Stimulated activated CD4-positive, alpha-beta T cell treated with anti-CD3 and anti-CD28 coated beads, Interleukin-4, amount 100 ng/mL, for 4 hours (primary cell): ENCODE data around the gene LDLRAD4.

ENCODE experiments used
- DNase-seq, 2 experiments: peaks; one replicate each; pipeline ENCODE4 v3.0.0-alpha.2; 2020

LDLRAD4 gene

DNA sequence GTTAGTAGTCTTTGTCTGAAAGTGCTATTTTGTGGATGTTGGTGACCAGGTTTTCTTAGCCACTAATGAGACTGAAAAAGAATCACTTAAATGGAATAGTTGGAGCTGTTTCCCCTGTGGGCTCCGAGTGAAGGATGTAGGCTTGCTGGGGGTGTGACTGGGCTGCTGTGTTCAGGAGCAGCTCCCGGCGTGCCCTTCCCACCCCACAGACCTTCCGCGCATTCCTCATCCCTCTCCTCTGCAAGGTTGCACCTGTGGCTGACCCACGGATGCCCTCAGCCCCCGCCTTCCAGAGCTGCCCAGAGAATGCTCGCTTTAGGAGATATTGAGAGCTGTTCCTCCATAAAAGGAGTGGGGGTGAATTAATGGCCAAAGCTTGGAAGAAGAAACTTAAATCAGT lies 174.3 kb downstream of the LDLRAD4 start:
- no peak for DNase-seq

DNA sequence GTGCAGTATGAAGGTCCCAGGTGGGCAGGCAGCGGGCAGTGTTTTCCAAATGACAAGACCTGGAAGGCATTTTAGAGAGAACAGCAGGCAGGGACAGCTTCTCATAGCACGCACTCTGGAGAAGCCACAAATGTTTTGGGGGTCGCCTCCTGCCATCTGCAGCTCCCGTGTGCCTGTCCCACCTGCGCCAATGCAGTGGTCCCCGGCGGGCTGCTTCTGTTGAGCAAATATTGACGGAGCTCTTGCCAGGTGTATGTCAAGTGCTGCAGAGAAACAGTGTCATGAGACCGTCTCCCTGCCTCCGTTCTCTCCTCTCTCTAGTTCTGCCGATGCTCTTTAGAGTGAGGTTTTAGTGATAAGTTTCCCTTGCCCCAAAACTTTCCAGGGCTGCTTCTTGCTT lies 174.8 kb downstream of the LDLRAD4 start:
- no peak for DNase-seq

DNA sequence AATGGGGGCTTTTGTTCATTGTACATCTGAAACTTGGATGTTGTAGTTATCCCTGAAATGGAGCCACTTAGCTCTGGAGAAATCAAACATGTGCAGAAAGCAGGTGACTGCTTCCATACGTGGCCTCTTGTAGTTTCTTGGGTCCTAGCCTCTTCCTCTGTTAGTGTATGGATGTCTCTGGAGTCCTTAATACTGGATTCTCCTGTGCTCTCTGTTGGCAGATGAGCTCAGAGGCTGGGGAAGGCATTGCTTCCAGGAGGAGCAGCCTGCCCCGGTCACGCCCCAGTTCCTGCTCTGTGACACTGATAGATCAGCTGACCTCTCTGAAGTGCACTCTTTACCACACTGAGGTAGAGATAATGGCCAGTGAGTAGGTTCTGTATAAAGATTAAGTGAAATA lies 176.2 kb downstream of the LDLRAD4 start:
- no peak for DNase-seq

DNA sequence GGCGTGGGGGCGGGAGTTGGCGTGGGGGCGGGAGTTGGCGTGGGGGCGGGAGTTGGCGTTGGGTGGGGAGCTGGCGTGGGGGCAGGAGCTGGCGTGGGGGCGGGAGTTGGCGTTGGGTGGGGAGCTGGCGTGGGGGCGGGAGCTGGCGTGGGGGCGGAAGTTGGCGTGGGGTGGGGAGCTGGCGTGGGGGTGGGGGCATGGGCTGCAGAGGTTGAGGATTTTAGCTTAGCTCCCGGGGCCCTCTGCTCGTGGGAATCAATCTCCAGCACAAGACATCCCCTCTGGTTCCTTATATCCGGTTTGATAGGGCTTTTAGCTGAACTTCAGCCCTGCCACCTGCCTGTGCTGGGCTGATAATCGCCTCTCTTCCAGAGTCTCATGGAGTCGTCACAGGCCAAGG lies 177.0 kb downstream of the LDLRAD4 start:
- no peak for DNase-seq

DNA sequence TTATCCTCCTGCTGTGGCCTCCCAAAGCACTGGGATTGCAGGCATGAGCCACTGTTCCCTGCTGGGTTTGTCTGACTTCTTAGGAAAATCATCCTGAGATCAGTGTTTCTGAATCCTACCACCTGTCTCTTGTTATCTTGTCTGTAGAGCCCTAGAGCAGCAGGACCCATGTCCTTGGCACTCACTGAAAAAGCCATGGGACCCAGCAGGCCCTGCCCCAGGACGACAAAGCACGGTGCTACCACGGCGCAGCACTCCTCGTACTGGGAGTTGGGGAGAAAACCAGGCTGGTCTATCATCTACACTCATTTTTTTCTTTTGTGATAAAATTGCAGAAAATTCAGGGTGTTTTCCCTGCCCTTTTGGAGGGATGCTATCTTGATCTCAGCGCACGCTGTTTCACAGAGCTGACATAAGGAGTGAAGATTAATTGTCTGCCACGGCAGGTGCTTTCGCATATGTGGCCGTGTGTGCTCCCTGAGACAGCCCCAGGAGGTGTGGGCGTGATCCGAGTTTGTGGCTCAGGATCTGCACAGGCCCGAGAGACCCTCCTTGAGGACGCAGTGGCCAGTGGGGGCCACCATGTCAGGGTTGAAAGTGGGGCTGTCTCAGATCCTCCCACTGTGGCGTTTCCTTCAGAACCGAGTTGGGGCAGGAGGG lies 179.1 kb downstream of the LDLRAD4 start:
- no peak for DNase-seq

DNA sequence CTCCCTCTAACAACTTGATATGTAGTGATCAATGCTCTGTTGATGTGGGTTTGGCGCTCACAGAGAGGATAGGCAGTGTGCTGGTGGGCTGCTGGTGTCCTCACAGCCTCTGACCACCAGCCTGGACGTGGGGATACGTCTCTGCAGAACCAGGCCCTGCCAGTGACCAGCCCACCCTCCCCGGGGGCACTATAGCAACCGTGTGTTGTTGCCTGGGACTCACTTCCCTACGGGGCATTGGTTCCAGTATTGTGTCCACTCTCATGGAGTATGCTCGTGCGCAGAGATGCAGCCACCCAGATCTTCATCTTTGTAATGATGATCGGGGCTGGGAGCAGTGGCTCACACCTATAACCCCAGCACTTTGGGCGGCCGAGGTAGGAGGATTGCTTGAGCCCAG lies 180.1 kb downstream of the LDLRAD4 start:
- DNase-seq, result no peak

DNA sequence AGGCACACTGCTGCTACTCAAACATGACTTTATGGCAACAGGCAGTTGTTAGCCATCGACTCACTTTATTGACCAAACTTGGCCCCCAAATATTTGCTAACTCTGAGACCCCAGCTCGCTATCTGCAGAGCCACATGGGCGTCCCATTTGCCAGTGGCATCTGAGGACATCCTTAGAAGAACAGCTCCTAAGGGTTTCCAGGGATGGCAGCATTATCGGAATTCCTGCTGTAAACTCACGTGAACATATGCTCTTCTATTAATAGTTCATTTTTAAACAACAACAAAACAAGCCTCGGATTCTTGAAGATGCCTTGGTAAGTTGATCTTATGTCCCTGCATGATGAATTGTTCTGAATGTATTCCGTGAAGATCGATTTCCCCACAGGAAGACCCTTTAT lies 181.0 kb downstream of the LDLRAD4 start:
- DNase-seq, result no peak

DNA sequence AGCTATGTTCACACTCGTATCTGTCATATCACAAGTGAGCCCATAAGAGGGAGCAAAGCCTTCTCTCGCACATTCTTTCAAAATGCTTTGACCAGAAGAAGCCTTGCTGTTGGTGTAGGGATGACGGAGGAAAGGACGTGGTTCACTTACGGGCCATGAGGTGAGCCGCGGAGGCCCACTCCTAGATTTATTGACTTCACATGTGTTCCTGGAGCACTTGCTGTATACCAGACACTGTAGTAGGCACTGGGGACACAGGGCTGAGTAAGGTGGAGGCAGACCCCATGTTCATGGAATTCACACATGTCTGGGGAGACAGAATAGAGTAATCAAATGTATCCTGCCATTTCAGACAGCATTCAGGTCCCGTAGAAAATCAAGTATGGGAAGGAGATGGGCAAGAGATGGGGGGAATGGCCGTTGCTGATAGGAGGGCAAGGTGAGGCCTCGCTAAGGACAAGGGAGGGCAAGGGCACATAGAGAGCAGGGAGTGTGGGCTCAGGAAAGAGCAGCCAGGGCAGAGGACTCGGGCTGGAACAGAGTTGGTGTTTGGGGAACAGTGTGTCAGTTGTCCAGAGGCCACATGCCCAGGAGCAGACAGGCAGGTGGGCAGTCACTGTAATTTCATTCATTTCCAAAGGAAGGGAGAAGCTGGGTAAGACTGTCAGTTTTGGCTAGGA lies 182.2 kb downstream of the LDLRAD4 start:
- no peak for DNase-seq

DNA sequence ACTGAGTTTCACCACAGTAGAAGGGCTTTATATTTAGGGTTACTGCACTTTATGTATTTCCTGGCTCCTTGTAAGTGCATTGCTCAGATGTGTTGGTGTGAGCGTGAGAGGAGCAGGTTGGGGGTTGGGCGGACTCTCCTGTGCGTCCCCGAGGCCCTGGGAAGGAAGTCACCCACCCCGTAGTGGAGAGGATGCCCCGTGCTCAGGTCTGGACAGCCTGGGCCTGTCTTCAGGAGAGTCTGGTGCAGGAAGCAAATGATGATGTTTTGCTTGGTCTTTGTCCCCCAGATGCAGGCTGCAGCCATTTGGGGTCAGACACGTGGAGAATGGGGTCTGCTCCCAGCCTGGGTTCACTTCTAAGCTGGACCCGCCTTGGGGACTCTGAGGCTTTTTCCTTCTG lies 182.8 kb downstream of the LDLRAD4 start:
- DNase-seq, result no peak

DNA sequence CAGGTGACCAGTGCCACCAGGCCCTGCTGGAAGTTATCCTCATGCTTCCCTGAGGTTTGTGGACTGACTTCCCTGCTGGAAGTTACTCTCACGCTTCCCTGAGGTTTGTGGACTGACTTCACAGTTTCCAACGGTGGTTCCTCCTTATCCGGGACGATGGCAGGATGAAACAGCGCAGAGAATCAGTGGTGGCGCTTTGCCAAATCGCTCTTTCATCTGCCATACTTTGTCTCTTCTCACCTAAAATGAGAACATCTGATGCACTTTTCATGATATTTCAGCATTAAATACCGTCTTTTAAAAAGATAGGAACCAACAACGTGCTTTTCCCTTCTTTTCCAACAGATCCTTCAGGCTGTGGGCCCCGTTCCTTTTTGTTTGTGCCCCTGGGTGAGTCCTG lies 183.3 kb downstream of the LDLRAD4 start:
- DNase-seq, result no peak

DNA sequence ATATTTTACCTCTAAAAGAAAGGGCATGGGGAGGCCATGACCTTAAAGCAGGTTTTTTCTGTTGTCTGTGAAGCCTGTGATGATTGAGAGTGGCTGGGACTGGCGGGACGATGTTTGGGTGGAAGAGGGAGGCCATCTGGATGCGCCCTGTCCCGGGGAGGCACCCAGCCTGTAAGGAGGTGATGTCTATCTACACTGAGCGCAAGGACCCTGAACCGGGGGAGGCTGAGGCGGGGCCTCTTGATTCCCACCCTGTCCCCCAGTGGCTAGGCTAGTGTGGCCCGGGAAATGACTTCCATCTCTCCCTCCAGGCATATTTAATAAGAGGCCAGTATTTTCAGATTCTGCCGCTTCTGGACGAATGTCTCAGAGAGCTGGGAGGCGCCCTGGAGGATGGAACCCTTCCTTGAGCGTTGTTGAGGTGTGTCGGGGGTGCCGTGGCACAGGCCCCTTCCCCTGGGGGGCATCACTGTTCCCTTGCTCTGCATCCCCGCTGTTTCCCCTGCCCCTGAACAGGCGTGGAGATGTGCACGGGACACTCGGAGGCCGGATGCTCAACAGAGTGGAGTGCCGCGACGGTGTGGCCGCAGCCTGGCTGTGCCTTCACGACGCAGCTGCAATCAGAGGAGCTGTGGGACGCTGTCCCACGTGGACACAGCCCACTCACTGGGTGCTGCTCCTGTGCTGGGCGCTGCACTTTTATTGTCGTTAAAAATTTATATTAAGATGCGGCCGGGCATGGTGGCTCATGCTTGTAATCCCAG lies 185.4 kb downstream of the LDLRAD4 start:
- no peak for DNase-seq

DNA sequence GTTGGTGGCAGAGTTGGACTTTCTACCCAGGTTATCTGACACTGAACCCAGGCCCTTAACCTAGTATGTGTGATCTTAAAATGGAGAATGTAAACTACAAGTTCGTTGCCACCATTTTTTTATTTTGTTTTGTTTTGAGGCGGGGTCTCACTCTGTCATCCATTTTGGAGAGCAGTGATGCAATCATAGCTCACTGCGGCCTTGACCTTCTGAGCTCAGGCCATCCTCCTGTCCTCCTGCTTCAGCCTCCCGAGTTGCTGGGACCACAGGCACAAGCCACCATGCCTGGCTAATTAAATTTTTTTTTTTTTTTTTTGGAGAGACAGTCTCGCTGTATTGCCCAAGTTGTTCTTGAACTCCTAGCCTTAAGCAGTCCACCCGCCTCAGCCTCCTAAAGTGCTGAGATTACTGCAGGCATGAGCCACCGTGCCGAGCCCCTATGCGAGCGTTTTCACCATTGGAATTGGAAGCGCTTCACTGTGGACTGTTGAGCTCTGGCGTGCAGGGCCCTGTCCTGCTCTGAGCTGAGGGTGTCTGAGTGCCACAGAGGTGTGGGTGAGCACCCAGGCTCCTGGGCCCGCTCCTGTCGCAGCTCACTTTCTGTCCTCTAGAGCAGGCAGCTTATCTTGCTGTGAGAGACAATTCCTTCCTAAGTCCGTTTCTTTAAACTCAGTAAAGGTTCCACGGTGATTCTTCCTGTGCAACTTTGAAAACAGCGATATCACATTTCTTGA lies 186.9 kb downstream of the LDLRAD4 start:
- no peak for DNase-seq

DNA sequence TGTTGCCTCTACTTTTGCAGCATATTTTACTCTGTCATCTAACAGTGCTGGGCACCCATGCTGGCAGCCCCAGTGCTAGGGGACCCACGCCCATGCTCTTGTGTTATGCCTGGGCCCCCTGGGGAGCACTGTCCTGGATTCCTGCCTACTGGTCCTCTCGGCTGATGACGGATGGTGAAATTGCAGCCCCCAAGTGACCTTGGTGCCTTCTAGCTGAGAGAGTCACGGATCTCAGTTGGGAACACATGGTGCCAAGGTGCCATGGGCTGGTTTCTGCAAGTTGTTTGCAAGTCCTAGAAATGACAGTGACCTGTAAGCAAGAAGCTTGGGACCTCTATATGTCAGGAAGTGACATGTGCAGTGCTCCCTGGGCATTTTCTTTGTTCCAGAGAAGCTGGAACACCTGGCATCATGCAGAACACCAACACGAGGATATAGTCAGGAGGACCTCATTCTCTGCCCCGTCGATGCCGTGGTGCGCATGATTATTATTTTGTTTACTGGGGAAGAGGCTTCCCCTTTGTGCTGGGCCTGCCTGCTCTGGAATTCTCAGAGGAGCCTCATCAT lies 187.6 kb downstream of the LDLRAD4 start:
- no peak for DNase-seq

DNA sequence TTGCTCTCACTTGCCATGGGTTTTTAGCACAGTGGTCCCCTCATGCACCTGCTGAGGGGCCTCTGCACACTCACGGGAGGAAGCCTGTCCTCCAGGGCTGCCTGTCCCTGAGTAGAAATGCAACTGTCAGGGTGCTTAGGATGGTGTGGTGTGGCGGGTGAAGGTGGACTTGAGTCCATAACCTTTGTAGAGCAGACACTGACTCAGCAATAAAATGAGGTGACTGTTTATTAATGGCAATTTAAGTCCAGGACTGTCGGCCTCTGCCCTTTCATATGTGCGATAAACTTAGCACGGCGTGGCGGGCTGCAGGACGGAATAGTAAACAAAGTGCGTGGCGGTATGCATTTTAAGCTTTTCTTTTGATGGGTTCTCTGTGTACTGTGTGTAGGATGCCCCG lies 188.2 kb downstream of the LDLRAD4 start:
- no peak for DNase-seq

DNA sequence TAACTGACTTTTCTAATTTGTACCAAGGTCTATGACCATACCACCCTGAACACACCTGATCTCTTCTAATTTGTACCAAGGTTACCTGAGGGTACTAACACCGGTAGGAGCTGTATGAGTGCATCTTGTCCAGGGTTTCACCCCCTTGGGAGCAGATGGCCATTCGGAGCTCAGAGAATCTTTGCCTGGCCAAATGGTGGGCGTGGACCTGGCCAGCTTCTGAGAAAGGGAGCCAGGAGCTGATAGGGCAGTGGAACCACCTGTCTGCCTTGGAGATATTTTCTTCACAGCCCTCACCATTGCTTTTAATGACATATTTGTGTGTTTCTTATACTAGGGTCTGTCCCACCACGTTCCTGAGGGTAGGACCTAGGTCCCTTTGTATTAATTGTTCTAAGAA lies 188.9 kb downstream of the LDLRAD4 start:
- DNase-seq, result no peak

DNA sequence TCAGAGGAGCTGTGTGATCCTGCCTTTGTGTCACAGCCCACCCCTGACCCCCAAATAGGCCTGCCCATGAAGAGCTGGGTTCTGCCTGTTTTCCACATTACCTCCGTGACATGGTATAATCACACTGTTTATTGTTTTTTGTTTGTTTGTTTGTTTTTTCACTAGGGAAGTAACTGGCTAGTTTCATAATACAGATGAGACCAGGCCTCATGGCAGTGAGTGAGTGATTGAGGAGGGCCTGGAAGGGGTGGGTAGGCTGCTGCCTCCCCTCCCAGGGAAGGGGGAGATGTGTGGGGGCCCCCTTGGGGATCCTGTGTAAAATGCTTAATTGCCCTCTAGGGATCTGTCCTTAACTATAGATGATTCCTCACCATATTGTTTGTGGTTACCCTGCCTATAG lies 190.5 kb downstream of the LDLRAD4 start:
- DNase-seq, result no peak

DNA sequence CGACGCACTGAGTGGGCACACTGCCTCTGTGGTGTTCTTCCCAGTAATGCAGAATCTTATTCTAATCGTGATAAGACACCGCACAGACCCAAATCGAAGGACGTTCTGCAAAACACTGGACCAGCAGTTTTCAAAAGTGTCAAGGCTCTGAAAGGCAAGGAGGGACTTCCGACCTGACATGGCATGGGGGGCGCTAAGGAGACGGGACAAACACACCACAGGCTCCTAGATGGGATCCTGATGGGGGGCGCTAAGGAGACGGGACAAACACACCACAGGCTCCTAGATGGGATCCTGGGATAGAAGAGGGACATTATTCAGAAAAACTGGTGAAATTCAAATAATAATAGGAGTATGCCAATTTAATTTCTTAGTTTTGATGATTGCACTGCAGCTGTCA lies 191.4 kb downstream of the LDLRAD4 start:
- no peak for DNase-seq

DNA sequence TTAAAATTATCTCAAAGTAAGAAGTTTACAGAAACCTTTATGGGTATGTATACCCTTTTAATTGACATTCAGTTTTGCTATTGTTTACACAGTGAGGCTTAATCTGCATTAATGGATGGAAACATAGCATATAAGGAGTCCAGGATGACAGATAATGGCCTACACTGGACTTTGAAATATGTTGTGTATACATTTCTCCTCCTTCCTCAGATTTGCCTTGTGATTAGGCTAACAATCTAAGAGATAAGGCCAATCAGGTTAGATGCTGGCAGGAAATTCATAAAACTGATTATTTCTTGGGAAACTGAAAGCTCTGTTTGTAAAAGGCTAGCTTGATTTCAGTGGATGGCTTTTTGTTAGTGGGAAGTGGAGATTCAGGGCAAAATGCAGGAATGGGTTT lies 191.9 kb downstream of the LDLRAD4 start:
- no peak for DNase-seq

DNA sequence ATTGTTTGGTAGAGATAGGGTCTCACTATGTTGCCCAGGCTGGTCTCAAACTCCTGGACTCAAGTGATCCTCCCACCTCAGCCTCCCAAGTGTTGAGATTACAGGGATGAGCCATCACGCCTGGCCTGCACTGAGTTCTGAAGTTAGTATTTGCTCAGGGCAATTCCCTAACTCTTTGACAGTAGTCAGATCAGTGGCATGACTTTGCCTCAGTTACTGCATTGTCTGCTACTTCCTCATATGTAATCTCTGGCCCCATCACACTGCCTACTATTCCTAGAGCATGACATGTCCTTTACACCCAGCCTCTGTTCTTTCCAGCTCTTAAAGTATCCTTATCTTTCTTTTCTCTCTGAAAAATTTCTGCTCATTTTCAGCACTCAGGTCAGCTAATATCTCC lies 193.5 kb downstream of the LDLRAD4 start:
- DNase-seq, result no peak

DNA sequence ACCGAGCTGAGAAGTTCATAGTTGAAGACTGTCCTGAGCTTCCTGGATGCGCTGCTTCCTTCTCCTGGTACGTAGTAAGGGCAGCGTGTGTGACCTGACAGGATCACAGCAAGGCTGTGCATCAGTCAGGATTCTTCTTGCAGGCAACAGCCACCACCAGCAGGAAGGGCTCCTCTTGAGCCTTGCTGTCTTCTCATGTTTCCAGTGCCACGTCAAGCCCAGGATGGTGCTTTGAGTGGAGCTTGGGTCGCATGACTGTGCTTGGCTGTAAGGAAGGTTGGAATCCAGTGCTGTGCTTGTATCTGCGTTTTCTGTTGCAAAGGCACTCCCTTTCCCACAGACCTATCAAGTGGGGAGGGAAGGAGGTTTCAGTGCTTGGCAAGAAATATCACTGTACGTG lies 194.3 kb downstream of the LDLRAD4 start:
- DNase-seq, result no peak

DNA sequence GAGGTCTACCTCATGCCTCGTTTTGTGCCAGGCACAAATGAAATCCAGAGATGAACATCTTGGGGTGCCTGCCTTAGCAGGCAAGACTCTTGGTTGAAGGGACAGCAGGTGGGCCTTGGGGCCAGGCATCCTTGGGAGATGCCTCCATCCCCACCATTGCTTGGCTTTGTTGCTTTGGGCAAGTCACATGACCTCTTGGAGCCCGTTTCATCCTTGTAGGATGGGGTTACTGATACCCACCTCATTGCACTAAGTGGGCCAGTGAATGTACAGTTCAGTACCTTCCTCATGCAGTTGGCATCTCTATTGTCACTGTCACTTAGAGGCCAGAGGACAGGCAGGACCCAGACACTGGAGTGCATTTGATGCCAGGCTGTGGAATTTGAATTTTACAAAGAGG lies 195.5 kb downstream of the LDLRAD4 start:
- DNase-seq, result no peak

DNA sequence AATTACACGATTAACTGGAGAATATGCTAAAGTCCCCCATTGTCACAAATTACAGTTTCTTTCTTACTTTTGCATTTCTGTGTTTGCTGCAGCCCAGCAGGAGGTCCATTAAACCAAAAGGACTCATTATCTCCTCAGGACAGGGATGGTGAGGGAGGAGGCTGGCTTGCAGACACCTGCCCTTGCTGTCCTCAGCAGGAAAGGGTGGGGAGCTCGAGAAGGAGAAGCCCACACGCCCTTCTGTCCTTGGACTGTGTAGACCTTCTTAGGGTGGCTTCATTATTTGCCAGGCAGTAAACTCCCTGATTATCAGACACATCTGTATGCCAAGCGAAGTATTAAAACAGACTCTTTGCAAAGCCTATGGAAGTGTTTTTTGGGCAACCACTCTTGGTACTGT lies 196.0 kb downstream of the LDLRAD4 start:
- no peak for DNase-seq

DNA sequence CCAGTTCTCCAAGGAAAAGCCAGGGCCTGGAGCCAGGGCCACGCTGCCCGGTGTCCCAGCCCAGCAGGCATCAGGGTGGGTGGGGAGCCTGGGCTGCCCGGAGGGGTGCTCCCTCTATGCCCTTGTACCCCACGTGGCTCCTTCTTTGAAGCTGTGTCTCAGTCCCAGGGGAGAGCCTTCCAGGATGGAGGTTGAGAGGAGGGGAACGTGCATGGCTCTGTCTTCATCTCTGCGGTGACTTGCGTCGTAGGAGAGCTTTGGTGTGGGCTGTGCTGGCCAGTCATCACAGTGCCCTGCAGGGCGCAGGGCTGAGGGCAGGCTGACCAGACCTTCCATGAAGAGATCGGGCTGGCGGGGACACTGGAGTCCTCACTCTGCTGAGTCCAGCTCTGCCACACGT lies 197.2 kb downstream of the LDLRAD4 start:
- DNase-seq, result no peak
